ENCODE measurements around the gene SH3RF3.
A peak's percentile ranks its signal among the peaks of the same experiment; 100 is the strongest.

The SH3RF3 gene

DNA sequence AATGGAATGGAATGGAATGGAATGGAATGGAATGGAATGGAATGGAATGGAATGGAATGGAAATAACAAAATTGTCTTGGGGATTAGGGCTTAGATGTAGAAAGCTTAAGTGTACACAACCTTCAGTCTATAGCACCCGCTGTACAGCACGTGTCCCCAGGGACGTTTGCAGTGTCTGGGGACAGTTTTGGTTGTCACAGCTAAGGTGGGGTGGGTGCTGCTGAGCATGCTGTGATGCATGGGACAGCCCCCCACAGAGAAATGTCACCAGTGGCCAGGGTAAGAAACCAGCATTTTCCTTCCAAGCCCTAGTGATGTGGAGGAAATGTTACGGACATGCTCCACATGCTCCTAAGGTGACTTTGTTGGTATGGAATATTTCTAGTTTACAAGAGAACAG lies 70.8 kb downstream of the SH3RF3 start:
- no peak for DNase-seq (ENCODE audit: low read depth in 1 of 2, low spot score in 1 of 2)

DNA sequence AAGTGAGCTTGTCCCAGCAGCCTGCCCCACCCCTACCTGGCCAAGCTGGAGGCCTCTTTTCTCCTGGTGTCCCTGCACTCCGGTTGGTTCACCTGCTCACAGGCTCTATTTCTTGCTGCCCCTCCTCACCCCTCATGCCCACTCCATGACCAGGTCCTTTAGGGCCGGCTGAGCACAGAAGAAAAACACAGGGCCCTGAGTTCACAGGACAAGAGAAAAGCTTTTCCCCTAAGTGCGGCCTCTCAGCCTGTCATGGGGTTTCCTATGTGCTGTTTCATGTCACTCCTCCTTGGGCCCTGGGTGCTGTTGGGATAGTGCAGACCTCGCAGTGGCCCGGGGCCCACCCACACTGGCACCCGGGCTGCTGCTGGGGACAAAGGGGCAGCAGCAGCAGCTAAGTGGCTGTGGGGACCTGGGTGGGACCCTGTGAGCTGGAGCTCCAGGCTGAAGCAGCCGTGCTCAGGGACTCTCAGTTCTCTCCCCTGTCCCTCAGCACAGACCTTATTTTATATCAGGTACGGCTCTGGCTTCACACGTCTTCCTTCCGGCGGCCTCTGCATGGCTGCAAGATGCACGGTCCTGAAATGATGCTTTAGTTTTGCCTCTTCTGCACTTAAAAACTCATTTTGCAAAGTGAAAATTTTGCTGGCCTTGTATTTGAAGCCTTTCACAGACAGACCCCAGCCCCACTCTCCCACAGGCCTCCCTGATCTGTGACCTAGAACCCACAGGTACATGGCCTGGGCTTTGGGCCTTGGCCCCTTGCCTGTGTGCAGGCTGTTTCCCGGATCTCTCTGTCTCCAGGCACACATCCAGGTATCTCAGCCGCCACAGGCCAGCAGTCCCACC lies 71.8 kb downstream of the SH3RF3 start:
- DNase-seq (ENCODE audit: low read depth in 1 of 2, low spot score in 1 of 2) = no peak

DNA sequence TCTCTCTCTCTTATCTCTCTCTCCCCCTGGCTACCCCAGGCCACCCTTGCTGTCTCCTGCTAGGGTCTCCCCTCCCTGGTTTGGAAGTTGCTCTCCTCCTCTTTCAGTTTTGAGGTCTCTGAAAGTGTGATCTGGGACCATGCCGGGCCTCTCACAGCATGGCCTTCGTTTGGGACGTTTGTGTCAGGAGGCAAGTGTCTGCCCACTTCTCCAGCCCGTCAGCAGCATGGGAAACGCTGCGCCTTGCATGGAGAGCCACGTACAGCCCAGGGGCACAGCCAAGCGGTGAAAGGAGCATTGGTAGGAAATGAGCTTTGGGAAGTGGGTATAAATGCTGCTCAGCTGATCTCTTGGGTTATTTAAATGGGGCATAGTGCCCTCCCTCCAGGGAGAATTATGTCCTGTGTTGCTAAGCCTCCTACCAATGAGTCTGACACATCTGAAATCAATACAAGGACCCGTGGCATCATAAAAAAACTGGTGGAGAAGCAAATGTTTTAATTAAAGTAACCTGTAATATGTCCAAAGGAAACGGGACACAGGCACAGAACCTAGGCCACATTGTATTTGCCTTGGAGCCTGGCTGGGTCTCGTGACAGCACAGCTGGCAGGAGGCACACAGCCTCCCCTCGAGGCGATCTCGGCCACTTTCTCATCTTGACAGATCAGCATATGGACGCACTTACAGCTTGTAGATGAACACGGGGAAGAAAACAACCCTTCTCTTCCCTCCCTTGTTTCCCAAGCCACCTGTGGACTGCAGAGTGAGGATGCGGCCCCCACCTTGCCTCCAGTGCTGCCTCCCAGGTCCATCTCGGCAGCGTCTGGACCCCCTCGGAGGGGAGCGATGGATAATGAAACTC lies 72.7 kb downstream of the SH3RF3 start:
- DNase-seq (ENCODE audit: low read depth in 1 of 2, low spot score in 1 of 2) = no peak

DNA sequence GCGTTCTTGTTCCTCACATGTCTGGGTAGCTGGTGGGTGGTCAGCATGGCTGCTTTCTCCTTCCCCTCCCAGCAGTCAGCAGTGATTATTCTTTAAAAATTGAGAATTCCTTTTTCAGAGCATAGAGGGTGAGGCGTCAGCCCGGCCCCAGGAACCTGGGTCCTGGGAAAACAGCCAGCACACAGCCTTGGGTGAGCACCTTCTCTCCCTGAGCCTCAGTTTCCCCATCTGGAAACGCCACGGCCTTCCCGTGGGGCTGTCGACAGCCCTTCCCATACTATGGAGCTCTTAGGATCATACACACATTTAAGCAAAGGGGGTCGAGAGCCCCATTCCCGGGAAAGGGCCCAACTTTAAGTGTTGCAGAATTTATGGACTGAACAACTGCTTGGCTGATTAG lies 73.5 kb downstream of the SH3RF3 start:
- no peak for DNase-seq (ENCODE audit: low read depth in 1 of 2, low spot score in 1 of 2)

DNA sequence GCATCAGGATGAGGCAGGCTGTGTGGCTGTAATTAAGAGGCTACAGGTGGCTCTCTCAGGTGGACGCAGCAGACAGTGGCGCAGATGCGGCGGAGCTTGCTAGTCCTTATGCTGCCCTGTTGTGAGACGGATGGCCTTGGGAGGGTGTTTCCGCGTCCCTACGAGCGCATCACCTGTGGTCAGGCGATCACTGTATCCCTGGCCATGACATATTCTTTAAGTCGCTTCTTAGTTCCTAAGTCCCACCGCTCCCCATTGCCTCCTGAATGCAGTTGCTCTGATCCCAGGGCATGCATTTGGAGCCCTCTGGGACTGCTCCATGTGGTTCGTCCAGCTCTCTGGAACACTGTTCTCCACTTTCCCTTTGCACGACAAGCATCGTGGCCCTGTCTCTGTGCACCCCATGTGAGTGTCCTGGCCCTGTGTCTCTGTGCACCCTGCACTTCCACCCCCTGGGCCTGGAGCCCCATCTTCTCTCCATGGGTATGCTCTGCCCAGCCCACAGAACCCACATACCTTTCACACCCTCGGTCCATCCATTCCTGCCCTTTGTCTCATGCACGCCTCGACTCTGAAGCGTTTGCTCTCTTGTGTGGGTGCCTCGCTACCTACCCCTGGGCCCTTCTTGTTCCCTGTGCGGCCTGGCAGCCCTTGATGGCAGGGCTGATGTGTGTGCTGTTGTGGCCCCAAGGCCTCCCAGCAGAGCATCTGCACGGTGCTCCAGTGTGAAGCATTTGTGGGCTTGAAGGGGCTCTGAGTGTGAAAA lies 74.4 kb downstream of the SH3RF3 start:
- DNase-seq (ENCODE audit: low read depth in 1 of 2, low spot score in 1 of 2) = no peak

DNA sequence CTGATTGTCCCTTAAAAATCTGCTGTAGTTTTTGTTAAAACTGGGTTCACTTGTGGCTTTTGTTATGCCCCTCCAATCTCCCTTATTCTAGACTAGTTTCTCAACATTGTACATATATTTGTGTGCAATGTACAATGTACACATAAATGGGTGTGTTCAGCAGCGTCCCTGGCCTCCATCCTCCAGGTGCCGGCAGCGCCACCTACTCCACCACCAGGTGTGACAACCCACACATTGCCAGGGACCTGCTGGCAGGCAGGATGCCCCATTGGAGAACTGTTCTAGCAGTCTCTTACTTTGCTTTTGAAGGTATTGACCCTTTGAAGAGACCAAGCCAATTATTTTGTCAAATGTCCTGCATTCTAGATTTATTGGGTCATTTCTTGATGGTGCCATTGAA lies 75.4 kb downstream of the SH3RF3 start:
- DNase-seq (ENCODE audit: low read depth in 1 of 2, low spot score in 1 of 2) = no peak

DNA sequence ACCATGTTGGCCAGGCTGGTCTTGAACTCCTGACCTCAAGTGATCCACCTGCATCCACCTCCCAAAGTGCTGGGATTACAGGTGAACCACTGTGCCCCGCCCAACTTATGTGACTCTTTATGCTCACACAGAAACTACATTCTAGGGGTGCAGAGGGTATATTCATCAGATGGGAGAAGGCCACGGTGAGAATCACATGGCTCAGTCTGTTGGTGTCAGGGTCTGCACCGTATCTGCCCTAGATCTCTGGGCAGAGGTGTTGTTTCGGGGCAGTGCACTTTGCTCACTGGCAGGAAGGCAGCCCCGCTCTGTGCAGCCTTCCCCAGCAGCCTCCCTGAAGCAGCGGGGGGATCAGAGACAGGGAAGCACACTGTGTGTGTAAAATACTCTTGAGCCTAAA lies 76.4 kb downstream of the SH3RF3 start:
- no peak for DNase-seq (ENCODE audit: low read depth in 1 of 2, low spot score in 1 of 2)

DNA sequence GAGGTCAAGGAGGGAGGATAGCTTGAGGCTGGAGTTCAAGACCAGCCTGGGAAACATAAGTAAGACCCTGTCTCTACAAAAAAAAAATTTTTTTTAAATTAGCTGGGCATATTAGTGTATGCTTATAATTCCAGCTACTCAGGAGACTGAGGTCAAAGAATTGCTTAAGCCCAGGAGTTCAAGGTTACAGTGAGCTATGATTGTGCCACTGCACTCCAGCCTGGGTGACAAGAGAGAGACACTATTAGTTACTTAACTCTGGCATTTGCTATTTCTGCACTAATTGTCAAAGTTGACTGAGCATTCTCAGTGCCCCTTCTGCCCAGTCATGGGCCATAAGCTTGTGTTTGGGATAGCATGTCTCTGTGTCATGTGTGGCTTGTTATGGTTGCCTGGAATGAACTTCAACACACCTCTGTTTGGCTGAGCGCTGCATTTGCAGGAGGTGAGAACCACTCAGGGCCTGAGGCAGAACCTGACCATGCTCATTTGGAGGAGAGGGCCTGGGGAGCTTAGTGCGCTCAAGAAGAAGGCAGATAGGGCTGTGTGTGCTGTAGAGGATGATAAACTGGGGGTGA lies 77.7 kb downstream of the SH3RF3 start:
- DNase-seq (ENCODE audit: low read depth in 1 of 2, low spot score in 1 of 2) = no peak

DNA sequence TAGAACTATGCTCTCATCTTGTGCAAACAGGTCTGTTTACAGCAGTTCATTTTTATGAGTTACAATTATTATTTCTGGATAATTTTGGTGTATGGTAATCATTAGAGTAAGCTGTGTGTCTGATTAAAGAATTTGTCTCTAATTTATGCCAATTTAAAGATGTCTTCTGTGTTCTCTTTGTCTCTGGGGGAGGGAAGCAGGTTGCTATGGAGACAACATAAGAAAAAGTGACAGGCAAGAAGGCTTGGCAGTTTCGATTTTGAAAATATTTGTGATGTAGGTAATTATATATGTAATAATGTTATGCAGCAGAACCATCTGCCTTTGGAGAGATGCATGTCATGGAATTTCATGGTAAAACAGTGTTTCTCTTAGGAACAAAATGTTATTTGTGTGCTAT lies 78.2 kb downstream of the SH3RF3 start:
- no peak for DNase-seq (ENCODE audit: low read depth in 1 of 2, low spot score in 1 of 2)

DNA sequence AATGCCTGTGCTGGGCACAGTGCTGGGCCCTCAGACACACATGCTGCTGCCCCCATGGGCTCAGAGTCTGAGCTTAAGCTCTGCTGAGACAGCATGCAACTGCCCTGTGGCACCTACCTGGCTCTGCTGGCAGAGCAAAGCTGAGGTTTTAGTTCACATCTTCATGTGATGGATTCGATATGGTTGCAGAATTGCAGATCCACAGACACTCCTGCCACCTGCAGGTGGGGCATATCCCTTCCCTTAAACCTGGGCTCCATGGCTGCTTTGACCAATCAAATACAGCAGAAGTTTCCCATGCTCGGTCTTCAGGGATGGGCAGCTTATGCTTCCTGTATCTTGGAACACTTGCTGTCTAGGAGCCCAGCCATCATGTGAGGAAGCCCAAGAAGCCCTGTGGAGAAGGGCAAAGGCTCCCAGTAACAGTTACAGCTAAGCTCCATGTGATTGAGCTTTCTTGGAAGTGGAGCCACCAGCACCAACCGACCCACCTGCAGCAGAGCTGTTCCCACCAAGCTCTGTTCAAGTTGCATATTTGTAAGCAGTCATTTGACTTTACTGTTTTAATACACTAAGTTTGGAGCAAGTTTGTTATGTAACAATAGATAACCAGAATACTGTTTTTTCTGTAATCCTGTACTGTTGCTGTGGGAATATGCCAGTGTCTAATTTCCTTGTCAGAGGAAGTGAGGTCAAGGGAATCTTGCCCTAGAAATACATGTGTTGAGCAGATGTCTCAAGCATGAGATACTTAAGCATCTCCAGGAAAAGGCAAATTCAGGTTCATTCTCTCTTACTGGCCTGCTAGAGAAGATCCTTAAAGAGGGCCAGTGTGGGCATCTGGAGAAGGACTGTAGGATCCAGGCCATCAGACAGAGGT lies 79.3 kb downstream of the SH3RF3 start:
- no peak for DNase-seq (ENCODE audit: low read depth in 1 of 2, low spot score in 1 of 2)

DNA sequence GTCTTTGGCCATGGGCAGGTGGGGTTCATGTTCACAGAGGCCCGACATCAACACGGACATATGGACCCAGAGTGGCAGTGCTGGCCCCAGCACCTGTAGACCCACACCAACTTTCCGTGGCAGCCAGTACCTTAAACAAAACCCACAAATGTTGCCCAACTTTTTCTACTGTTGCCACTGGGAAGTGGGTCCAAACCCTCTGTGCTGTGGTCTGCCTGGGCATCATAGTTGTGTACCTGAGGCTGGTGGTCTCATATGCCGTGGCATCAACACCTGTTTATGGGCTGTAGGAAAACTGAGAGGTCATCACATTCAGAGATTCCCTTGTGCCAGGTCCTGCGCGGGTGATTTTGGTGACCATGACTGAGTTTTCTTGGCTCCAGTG lies 79.9 kb downstream of the SH3RF3 start:
- no peak for DNase-seq (ENCODE audit: low read depth in 1 of 2, low spot score in 1 of 2)

DNA sequence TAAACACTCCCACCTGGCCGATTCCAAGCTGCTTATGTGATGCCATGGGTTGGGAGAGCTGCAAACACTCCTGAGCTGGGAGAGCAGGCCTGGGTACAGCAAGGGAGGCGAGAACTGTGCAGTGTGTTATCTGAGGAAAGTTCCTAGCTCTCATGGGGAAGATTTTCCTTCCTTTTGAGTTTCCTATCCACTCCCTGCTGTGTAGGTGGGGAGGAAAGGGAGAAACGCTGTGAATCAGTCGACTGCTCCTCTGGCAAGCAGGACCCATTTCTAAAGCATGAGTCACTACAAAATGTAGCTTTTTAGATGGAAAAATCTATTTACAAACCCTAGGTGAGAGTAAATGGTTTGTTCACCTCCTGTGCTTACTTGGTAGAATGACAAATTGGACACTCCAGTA lies 80.4 kb downstream of the SH3RF3 start:
- DNase-seq (ENCODE audit: low read depth in 1 of 2, low spot score in 1 of 2) = no peak

DNA sequence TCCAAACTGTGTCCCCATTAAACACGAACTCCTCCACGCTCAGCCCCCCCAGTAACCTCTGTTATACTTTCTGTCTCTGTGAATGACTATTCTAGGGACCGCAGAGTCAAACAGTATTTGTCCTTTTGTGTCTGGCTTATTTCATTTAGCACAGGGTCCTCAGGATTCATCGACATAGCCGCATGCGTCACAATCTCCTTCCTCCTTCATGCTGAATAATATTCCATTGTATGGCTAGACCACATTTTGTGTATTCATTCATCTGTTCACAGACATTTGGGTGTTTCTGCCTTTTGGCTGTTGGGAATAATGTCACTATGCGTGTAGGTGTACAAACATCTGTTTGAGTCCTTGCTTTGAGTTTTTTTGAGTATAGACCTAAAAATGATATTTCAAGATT lies 80.9 kb downstream of the SH3RF3 start:
- DNase-seq (ENCODE audit: low read depth in 1 of 2, low spot score in 1 of 2) = no peak

DNA sequence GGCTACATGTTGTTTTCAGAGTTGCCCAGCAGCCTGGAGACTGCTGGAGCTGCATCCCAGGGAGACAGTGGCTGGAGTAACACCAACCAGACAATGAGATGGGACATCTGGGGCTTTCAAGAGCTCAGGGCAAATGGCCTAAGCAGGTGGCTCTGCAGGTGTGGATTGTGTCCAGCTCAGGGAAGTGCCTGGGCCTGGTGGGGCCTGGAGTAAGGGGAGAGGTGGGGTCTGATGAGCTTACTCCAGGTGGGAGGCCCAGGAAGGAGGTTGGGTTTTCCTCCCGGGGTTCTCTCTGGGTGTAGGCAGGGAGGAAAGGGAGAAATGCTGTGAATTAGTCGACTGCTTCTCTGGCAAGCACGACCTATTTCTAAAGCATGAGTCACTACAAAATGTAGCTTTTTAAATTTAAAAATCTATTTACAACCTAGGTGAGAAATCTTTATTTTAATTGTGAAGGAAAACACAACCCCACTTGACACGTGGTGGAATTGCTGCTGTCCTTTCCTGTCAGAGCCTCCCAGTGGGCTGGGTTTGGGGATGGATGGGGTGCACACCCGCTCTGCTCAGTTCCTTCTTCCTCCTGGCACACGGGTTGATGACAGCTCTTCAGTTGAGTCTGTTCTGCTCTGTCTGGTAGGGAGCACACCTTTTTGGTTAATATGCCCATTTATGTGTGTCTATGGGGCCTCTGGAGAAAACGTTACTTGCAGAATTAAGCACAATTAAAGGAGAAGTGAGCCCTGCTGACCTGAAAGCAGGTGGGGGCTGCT lies 81.6 kb downstream of the SH3RF3 start:
- no peak for DNase-seq (ENCODE audit: low read depth in 1 of 2, low spot score in 1 of 2)

DNA sequence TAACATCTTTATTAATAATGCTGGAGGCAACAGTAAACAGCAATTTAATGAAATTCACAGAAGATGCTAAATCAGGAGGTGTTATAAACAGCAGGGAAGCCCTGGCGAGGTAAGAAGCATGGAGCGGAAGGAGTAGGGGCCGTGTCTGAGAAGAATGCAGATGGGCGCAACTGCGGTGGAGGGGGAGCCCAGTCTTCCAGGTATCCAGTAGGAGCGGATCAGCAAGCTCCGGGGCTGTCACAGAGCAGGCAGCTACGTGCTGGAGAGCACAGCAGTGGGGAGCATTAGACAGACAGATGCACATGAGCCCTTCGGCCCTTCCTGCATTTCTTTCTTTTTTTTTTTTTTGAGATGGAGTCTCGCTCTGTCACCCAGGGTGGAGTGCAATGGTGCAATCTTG lies 82.3 kb downstream of the SH3RF3 start:
- no peak for DNase-seq (ENCODE audit: low read depth in 1 of 2, low spot score in 1 of 2)

DNA sequence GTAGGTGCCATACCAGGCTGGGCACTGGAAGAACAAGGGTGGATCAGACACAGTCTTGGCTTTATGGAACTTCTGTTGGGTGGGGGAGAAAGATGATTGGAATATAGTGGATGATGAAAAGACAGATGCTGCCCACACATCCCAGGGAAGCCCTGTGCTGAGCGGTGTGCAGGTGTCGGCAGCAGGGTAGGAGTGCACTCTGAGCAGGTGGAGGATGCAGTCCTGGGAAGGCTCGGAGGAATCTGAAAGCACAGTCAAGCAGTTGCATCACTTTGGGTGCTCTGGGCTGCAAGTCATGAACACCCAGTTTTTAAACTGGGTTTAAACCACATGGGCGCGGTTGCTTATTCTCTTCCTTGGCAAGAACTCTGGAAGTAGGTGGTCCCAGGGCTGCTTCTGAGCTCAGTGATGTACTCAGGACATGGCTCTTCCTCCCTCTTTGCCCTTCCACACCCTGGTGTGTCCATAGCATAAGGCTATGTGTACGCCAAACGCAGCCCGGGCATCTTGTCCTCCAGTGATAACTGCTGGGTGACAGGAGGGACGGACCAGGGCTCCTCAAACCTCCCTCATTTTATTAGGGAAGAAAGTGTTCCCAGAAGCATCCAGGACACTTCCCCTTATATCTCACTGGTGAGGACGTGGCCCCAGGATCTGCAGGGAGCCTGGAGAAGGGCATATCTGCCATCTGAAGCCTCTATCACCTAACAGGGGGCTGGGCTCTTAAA lies 84.0 kb downstream of the SH3RF3 start:
- no peak for DNase-seq (ENCODE audit: low read depth in 1 of 2, low spot score in 1 of 2)

DNA sequence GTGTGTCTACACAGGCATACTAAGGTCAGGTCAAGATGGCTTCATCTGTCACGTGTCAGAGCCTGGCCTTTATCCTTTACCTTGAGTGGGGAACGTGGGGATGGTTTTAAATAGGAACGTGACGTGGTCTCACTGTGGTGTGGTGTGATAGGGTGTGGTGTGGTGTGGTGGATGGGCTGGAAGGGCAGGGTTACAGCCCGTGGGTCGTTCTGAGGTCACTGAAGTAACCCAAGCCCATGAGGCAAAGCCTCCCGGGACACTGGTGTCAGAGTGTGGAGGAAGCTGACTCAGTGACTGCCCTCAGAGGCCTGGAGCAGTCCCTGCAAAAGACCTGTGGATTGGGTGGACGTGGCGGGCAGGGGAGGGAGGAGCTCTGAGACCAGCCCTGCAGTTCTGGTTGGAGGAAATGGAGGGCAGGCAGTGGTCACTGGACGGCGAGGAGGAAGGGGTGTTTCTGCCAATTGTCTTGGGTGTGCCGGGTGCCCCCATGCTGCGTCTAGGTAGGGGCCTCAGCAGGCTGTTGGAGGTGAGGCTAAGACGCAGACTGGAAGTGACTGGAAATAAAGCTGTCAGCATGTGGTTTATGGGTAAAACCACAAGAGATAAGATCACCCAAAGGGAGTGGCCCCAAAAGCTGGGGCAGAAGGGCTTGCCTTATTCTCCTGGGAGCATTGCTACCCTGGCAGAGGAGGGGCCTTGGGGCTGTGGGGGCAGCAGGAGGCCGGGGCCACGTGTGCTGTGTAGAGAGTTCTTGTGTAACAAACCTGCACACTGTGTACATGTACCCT lies 84.8 kb downstream of the SH3RF3 start:
- DNase-seq (ENCODE audit: low read depth in 1 of 2, low spot score in 1 of 2) = peak in 1 of 2 donors; percentile 64

Measured in activated CD4-positive, alpha-beta T cell treated with anti-CD3 and anti-CD28 coated beads, Interleukin-2, amount 50 U/mL, for 24 hours (primary cell).